Jurkat, Clone E6-1 (cell line): Measurements from ENCODE around the gene MED27.

Experiments used
- DNase-seq: peaks from one replicate; pipeline ENCODE4 v3.0.0-alpha.2; 2011; ENCODE audit warnings: low read depth, low spot score
- H3K4me3 ChIP-seq: 2 replicates; pipeline ENCODE4 v1.5.1; 2011; ENCODE audit warnings: mild to moderate bottlenecking, low read length, control low read depth, moderate library complexity

MED27 gene

GRCh38 chr9:131912671-131913070 lies 167.0 kb downstream of the MED27 start:
- H3K4me3 ChIP-seq: no peak overlapping the region
- no peak for DNase-seq

DNA sequence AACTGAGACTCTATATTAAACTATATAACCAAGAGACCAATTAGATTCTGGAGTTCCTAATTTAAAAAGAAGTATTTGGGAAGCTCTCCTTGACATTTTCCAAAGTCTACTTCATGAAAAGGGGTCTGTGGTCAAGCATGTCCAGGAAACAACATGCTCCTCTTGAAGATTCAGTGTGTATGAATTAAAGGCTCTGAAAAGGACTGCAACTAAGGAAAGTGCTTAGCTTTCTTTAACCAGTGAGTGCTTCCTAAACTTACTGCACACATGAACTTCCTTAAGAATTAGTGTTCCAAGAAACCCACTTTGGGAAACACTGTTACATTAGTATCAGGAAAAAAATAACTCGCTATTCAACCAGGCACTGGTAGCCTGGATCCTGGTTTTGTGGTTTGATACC lies 167.6 kb downstream of the MED27 start:
- DNase-seq: no peak
- H3K4me3 ChIP-seq: no peak overlapping the region

DNA sequence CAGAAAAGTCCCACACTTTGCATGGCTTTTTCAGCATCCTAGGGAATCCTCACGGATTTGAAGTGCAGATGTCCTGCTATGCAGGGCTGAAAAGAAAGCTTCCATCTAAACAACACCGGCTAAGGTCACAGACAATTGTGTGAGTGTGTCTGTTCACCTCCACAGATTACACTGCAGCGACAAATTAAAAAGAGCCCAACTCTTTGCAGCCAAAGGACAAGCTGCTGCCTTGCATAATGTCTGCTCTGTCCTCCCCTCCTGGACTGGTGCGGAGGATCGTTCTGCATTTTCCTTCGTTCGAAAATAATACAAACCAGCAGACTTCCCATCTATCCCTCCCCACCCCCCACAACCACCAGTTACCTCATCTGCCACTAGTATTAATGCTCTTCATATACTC lies 169.1 kb downstream of the MED27 start:
- DNase-seq: no peak
- no peak overlapping the region for H3K4me3 ChIP-seq

GRCh38 chr9:131905144-131905543 lies 174.5 kb downstream of the MED27 start:
- H3K4me3 ChIP-seq: no peak overlapping the region
- DNase-seq: no peak

GRCh38 chr9:131899296-131900228 lies 180.1 kb downstream of the MED27 start:
- DNase-seq: no peak
- no peak overlapping the region for H3K4me3 ChIP-seq

DNA sequence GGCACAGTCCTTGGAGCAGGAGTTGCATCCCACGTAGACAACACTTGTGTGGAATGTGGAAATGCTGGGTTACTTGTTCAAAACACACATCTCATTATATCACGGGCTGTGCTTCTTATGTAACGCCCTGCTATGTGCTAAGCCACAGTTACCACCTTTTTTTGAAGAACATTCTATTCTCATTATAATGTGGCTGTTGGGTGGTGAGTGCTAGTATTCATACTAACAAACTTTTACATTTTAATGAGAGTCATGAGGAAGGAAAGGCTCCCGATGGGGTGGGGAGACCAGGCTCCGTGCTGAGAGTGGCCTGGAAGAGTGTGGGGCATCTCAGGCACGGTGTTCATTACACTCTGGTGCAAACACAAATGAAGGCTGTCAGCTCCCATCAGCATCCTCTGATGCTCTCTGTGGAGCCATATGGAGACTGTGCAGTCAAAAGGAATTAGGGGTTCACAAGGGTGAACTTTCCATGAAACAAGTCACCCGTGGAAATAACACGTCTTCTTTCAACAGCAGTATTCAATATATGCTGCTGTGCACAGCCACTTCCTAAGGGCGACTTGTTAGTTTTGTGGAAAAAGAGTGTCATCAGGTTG lies 186.7 kb downstream of the MED27 start:
- no peak overlapping the region for H3K4me3 ChIP-seq
- no peak for DNase-seq

DNA sequence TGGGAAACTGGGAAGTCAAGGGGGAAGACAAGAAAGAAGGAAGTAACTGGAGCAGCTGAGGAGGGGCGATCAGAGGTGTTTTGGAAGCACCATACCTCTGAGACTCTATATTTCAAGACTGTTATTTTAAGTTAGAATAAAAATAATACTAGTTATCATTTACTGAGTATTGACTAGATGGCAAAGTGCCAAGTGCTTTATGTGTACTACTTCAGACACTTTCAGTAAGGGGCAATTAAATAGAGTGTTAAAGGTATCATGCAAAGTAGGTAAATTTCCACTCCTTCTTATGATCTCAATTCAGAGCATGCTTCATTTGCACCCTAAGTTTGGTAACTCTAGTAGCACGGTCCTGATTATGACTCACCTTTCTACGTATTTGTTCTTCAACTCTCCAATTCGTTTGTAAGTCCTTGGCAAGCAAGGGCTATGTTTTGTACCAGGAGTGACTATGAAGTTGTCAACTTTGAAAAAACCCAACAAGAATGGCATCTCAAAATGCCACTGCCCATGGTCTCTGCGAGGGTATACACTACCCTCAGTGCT lies 187.4 kb downstream of the MED27 start:
- no peak overlapping the region for H3K4me3 ChIP-seq
- no peak for DNase-seq

DNA sequence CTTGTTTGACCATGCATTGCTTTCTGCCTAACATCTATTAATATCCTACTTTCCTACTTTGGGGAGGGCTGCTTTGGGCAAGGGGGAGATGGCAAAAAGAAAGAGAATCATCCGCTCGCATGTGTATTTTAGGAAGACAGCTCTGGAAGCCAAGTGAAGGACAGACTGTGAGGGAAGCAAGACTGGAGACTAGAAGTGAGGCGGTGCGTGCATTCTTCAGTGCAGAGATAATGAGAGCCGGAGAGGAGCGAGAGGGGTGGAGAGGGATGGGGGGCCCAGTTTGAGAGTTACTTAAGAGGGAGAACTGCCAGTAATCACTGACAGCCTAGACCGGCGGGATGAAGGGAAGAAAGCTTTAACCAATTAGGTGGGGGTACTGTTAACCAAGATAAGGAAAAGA lies 188.1 kb downstream of the MED27 start:
- no peak for DNase-seq
- no peak overlapping the region for H3K4me3 ChIP-seq

- no peak overlapping the region for H3K4me3 ChIP-seq
- DNase-seq: no peak
These were observed 190.0 kb downstream of the MED27 start for GRCh38 chr9:131889437-131890251.

GRCh38 chr9:131888923-131889322 lies 190.7 kb downstream of the MED27 start:
- no peak for DNase-seq

GRCh38 chr9:131887680-131888079 lies 192.0 kb downstream of the MED27 start:
- no peak overlapping the region for H3K4me3 ChIP-seq
- no peak for DNase-seq

More at GRCh38 chr9:131888923-131889322, 190.7 kb downstream of the MED27 start:
- H3K4me3 ChIP-seq: no peak overlapping the region

- no peak overlapping the region for H3K4me3 ChIP-seq
These were observed 192.8 kb downstream of the MED27 start for GRCh38 chr9:131886826-131887225.

GRCh38 chr9:131885144-131885609 lies 194.5 kb downstream of the MED27 start:
- H3K4me3 ChIP-seq: no peak overlapping the region
- no peak for DNase-seq

More at GRCh38 chr9:131886826-131887225, 192.8 kb downstream of the MED27 start:
- no peak for DNase-seq

DNA sequence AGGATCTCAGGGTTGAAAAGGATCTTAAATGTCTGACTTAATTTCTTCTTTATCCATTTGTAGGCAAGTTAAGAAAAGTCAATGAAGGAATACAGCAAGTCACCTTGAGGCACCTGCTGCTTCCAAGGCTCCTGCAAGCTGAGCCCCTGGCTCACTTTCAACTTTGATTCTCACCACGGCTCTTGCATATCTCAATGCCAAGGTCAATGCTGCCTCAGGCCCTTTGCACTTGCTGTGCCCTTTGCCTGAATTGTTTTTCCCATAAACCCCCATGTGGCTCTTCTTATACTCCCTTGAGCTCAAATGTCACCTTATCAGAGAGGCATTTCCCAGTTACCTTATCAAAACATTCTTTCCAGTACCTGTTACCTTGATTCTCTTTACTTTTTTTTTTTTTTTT lies 195.4 kb downstream of the MED27 start:
- H3K4me3 ChIP-seq: no peak overlapping the region

DNA sequence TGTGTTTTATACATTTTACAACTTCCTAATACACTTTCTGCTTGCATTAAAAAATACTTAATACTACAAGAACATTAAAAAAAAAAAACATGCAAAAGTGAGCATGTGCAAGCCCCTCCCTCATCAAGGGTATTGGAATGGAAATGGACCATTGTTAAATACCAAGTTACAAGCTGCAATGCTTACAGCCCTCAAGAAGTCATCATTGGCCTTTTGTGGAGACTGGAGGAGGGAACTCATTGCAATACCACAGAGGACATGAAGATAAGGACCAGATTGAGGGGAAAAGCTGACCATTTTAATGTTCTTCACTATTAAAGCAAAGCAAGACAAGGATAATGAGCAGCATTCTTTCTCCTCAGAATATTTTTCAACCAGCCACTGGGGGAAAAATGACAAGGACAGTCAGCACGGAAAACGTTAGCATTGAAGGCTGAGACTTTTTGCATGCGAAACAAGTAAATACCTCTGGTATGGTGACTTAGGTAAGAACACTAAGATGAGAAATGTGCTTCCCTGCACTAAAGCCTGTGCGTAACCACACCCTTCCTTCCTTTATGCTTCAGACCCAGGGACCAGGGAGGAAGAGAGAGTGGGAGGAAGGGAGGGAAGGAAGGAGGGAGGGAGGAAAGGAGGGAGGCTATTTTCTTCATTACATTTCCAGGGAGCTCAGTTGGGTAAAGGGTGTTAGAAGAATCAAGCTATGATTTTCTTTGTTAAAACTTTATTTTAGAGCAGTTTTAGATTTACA lies 198.7 kb downstream of the MED27 start:
- no peak overlapping the region for H3K4me3 ChIP-seq
- DNase-seq: no peak

More for the DNA sequence above, 195.4 kb downstream of the MED27 start:
- DNase-seq: no peak

GRCh38 chr9:131879911-131880290 lies 199.8 kb downstream of the MED27 start:
- no peak overlapping the region for H3K4me3 ChIP-seq
- DNase-seq: no peak

DNA sequence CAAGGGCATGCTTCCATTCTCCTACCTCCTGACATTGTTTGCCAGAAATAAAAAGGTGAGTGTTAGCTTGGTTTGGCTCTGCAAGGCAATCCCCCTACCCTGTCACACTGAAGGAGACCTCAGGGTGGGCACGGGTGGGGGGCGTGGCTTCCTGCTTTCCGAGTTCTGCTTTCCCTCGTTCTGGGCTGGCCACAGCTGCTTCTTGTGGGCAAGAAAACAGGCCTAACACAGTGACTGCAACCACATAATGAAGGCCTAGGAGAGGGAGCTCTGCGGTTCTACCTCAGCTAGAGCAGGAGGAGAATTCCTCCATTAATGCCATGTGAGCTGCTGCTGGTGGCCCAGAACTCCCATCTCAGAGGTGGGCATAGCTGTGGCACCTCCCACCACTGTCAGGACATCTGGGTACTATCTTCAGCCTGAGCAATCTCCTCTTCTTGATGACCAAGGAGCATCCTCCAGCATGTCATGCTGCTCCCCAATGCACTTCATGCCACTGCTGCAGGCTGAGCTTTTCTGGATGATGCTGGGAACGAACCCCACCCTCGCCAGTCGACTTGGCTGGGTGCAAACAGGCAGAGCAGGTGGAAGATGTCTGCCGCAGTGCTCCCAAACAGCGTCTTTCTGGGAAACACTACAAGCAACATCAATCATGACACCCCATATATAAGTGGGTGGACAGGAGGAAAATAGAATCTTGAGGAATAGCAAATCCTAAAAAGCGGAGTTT lies 200.3 kb downstream of the MED27 start:
- no peak overlapping the region for H3K4me3 ChIP-seq
- peak; percentile 23 for DNase-seq

GRCh38 chr9:131876486-131876885 lies 203.2 kb downstream of the MED27 start:
- no peak for DNase-seq
- H3K4me3 ChIP-seq: no peak overlapping the region
